ENCODE results near the gene AFG1L.

DNA sequence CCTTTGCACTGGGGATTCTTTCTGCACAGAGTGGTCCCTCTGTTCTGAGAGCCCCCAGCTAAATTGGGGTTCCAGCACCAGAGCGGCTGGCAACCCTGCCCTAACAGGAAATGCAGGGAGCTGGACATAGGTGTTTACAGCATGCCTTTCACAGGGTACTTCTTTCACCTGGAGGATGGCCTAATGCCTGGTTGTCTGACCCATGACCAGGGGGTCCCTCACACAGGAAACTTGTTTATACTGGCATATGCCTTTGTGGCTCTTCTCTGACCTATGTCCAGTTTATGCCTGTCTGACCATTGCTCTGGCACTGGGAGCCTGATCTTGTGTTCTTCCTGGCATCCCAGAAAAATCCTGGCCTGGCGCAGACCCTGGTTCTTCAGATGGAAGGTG, 66.1 kb downstream of the AFG1L start:
- TF ChIP-seq, protein P1, sequence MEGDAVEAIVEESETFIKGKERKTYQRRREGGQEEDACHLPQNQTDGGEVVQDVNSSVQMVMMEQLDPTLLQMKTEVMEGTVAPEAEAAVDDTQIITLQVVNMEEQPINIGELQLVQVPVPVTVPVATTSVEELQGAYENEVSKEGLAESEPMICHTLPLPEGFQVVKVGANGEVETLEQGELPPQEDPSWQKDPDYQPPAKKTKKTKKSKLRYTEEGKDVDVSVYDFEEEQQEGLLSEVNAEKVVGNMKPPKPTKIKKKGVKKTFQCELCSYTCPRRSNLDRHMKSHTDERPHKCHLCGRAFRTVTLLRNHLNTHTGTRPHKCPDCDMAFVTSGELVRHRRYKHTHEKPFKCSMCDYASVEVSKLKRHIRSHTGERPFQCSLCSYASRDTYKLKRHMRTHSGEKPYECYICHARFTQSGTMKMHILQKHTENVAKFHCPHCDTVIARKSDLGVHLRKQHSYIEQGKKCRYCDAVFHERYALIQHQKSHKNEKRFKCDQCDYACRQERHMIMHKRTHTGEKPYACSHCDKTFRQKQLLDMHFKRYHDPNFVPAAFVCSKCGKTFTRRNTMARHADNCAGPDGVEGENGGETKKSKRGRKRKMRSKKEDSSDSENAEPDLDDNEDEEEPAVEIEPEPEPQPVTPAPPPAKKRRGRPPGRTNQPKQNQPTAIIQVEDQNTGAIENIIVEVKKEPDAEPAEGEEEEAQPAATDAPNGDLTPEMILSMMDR (IDR thresholded peaks at IDR 0.05): no peak
- TF ChIP-seq POLR2A (IDR thresholded peaks at IDR 0.05): no peak
- TF ChIP-seq EP300 (IDR thresholded peaks at IDR 0.05): no peak

Data from stomach (tissue), 4 donors.